ES-I3 (cell line): Measurements from ENCODE around the gene APOL4.
"Not testable (repeated sequence)": the region's sequence is repeated elsewhere in the genome, so short reads cannot be mapped to it uniquely, and the experiment has no call there.

Experiments used
- H3K36me3 ChIP-seq: 2 replicates; pipeline ENCODE4 v1.6.1; 2013; ENCODE audit warnings: mild to moderate bottlenecking, low read length, control low read depth, moderate library complexity; ENCODE audit not compliant: insufficient read depth
- H3K4me1 ChIP-seq: 2 replicates; pipeline ENCODE4 v1.6.1; 2013; ENCODE audit warnings: mild to moderate bottlenecking, control low read depth, low read length; ENCODE audit not compliant: insufficient read depth
- H3K9ac ChIP-seq: 2 replicates; pipeline ENCODE4 v1.6.1; 2013; ENCODE audit warnings: low read depth, mild to moderate bottlenecking, low read length, moderate library complexity
- H3K9me3 ChIP-seq: 2 replicates; pipeline ENCODE4 v1.6.1; 2013; ENCODE audit warnings: mild to moderate bottlenecking, low read length, moderate library complexity; ENCODE audit not compliant: control insufficient read depth, insufficient read depth

Gene APOL4

GRCh38 chr22:36153501-36154422 lies 47.8 kb downstream of the APOL4 start:
- no peaks in the 10 kb centered on the region for H3K9me3 ChIP-seq
- H3K36me3 ChIP-seq: no peaks in the 10 kb centered on the region; the same call in 1 of the 2 replicates
- peaks cover 11% of the 10 kb centered on the region for H3K4me1 ChIP-seq
- H3K9ac ChIP-seq: no peak overlapping the region

- not testable (repeated sequence) for H3K9ac ChIP-seq, H3K4me1 ChIP-seq, H3K36me3 ChIP-seq
These were observed 48.8 kb downstream of the APOL4 start for GRCh38 chr22:36152821-36153220.

GRCh38 chr22:36152088-36152487 lies 49.5 kb downstream of the APOL4 start:
- Histone ChIP-seq H3K36me3 (no peaks in the 10 kb centered on the region; the same call in 1 of the 2 replicates), H3K4me1 (peaks cover 5% of the 10 kb centered on the region), H3K9ac (no peak overlapping the region), H3K9me3 (no peaks in the 10 kb centered on the region)

More at GRCh38 chr22:36152821-36153220, 48.8 kb downstream of the APOL4 start:
- H3K9me3 ChIP-seq: not testable (repeated sequence)

- Histone ChIP-seq H3K9ac (no peak overlapping the region), H3K4me1 (peaks cover 2% of the 10 kb centered on the region; the same call in 1 of the 2 replicates), H3K9me3 (no peaks in the 10 kb centered on the region), H3K36me3 (no peaks in the 10 kb centered on the region; the same call in 1 of the 2 replicates)
These were observed 50.5 kb downstream of the APOL4 start for GRCh38 chr22:36151006-36151595.

GRCh38 chr22:36149441-36149840 lies 52.2 kb downstream of the APOL4 start:
- Histone ChIP-seq H3K36me3 (no peaks in the 10 kb centered on the region; the same call in 1 of the 2 replicates), H3K9me3 (no peaks in the 10 kb centered on the region), H3K4me1 (peaks cover 6% of the 10 kb centered on the region; the same call in 1 of the 2 replicates), H3K9ac (no peak overlapping the region)

- Histone ChIP-seq H3K9ac (no peak overlapping the region), H3K9me3 (no peaks in the 10 kb centered on the region), H3K36me3 (no peaks in the 10 kb centered on the region; the same call in 1 of the 2 replicates), H3K4me1 (peaks cover 6% of the 10 kb centered on the region; the same call in 1 of the 2 replicates)
These were observed 53.2 kb downstream of the APOL4 start for GRCh38 chr22:36148411-36148810.

GRCh38 chr22:36147196-36147791 lies 54.3 kb downstream of the APOL4 start:
- no peaks in the 10 kb centered on the region; the same call in 1 of the 2 replicates for H3K36me3 ChIP-seq
- H3K9me3 ChIP-seq: no peaks in the 10 kb centered on the region
- peaks cover 6% of the 10 kb centered on the region; the same call in 1 of the 2 replicates for H3K4me1 ChIP-seq
- no peak overlapping the region for H3K9ac ChIP-seq

- Histone ChIP-seq H3K36me3 (no peaks in the 10 kb centered on the region), H3K4me1 (peaks cover 8% of the 10 kb centered on the region; the same call in 1 of the 2 replicates), H3K9me3 (no peaks in the 10 kb centered on the region), H3K9ac (no peak overlapping the region)
These were observed 55.7 kb downstream of the APOL4 start for GRCh38 chr22:36145881-36146280.

GRCh38 chr22:36144886-36145541 lies 56.6 kb downstream of the APOL4 start:
- no peaks in the 10 kb centered on the region for H3K36me3 ChIP-seq

GRCh38 chr22:36143956-36144355 lies 57.7 kb downstream of the APOL4 start:
- H3K9me3 ChIP-seq: no peaks in the 10 kb centered on the region
- no peak overlapping the region for H3K9ac ChIP-seq
- H3K4me1 ChIP-seq: peaks cover 9% of the 10 kb centered on the region; the same call in 1 of the 2 replicates
- H3K36me3 ChIP-seq: no peaks in the 10 kb centered on the region

More at GRCh38 chr22:36144886-36145541, 56.6 kb downstream of the APOL4 start:
- no peak overlapping the region for H3K9ac ChIP-seq
- peaks cover 9% of the 10 kb centered on the region; the same call in 1 of the 2 replicates for H3K4me1 ChIP-seq
- no peaks in the 10 kb centered on the region for H3K9me3 ChIP-seq

- peaks cover 9% of the 10 kb centered on the region; the same call in 1 of the 2 replicates for H3K4me1 ChIP-seq
- H3K9ac ChIP-seq: no peak overlapping the region
- no peaks in the 10 kb centered on the region for H3K36me3 ChIP-seq
- no peaks in the 10 kb centered on the region for H3K9me3 ChIP-seq
These were observed 58.4 kb downstream of the APOL4 start for GRCh38 chr22:36143066-36143815.

GRCh38 chr22:36141481-36141880 lies 60.1 kb downstream of the APOL4 start:
- Histone ChIP-seq H3K36me3 (no peaks in the 10 kb centered on the region), H3K4me1 (peaks cover 9% of the 10 kb centered on the region; the same call in 1 of the 2 replicates), H3K9me3 (no peaks in the 10 kb centered on the region), H3K9ac (no peak overlapping the region)
